GM20431 (cell line): Measurements from ENCODE around the gene TSPAN5.

ENCODE experiments used
- in situ Hi-C: fragments of 300-500 bp; cut with MseI, MboI; formaldehyde crosslinking; loops from one replicate; pipeline ENCODE4 v1.15.0; 2020; ENCODE audit warnings: low sequenced_read_pairs; ENCODE audit not compliant: unreplicated experiment

Gene TSPAN5

DNA sequence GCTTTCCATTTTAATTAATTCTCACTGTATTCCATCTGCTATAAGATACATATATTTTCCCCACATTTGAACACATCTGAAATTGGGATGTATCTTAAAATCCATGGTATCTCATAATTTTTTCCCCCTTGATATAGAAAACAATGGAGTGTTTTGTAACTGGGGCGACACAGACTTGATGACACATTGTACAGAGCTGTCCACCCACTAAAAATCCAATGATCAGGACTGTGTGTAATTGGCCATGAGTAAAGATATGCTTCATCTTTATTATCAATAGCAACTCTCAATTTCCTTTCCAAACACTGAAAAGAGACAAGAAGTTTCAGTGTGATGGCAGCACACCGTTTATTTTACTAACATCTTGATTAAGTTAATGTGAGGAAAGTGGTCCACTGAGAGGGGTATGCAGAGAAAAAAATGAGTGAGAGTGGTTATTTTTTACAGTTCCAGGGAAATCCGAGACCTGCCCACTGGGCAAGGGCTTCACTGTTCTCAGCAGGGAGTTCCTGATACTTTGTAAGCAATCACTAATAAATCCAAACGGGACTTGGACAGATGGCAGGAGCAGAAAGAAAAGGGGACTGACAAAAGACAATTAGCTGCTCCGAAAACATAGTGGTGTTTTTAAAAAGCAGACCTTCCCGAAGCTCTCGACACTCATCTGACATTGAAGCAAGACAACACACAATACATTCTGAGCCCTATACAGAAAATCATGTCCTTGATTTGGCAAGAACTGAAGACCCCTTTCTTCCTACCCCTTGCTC is 149.4 kb downstream of the TSPAN5 start:
- in situ Hi-C loops = no loop called here

DNA sequence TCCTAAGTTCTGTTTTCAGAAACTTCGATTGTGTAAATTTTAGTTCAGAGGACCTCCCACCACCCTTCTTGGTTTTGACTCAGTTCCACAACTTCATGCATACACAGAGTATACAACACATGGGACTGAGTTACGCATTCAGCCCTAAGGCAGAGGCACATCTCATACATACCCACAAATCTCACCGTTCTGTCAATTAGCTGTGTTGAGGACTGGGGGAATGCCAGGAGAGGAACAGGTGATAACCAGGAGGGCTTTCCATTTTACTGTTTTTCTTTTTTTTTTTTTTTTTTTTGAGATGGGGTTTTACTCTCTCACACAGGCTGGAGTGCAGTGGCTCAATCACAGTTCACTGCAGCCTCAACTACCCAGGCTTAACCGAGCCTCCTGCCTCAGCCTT is 150.2 kb downstream of the TSPAN5 start:
- in situ Hi-C loops = no loop called here

DNA sequence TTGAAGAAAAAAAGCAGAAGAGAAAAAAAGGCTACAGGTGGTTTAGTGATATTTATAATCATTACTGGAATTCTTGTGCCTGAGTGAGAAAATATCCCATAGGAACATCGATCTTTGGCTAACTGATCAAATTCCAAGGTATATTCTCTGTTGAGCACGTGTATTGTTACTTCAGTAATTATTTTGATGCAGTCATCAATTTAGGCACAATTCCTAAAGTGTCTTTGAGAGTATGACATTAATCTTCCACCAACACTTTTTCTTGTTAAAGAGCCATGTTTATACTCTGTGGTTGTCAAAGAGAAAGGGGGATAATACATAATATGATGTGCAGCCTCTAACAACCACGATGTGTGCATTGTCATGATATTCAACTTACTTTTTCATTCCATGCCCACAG is 151.1 kb downstream of the TSPAN5 start:
- in situ Hi-C loops = no loop called here

DNA sequence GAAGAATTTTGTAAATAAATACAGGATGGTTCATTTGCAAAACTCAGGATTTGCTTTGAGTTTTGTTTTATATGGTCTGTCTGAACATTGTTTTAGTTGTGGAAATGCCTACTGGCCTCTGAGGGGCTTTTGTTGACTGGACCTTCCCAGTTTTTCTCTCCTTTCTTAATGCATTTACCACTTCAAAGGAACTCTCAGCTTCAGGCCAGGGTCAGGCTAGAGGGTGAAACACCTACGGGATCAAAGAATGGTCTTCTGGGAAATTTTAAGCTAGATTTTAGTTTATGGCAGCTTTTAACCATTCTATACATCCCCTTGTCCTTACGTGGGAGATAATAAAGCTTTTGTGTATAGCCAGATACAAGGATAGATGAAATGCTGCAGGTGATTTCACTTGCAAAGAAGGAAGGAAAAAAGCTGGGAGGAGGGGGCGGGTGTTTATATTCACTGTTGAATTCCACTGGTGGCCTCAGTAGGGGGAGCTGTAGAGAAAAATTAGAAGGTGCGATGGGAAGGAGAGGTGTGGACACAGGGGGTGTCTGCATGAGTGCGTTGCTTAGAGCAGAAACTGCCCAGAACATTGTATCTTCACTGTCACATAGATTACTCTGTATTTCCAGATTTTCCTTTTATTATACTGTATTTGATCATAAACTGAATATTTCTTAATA is 151.8 kb downstream of the TSPAN5 start:
- in situ Hi-C loops = no loop called here

DNA sequence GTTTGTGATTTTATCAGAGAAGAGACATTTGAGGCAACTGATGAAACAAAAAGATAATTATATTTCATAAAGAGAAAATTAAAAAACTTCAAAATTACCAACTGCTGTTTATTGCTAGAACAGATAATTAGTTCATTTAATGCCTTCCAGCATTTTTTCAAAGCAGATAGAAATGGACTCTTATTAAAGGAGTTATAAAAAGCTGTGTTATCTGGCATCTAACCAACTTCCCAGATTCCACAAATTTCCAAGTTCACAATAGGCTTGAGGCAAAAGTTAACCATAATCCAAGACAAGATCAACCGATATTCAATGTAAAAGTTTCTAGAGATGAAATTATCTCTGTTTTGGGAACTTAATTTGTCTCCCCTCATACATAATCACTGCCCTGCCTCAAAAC is 152.4 kb downstream of the TSPAN5 start:
- in situ Hi-C loops = no loop called here

DNA sequence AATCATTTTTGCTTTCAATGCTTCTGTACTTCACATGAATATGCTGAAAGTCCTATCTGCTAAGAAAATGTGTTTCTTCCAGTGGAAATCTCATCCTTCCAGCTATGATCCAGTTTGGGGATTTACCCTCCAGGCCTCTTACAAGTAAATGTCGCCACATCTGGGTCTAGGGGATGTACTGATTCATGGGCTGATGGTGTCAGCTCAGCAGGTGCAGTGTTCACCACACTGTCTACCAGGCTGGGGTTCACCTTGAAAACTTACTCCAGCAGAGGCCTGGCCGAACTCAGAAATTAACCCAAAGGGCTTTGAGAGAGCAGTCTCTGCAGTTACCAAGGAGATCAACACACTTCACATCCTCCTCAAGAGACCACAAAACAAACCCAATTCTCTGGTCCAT is 154.3 kb downstream of the TSPAN5 start:
- in situ Hi-C loops = no loop called here

DNA sequence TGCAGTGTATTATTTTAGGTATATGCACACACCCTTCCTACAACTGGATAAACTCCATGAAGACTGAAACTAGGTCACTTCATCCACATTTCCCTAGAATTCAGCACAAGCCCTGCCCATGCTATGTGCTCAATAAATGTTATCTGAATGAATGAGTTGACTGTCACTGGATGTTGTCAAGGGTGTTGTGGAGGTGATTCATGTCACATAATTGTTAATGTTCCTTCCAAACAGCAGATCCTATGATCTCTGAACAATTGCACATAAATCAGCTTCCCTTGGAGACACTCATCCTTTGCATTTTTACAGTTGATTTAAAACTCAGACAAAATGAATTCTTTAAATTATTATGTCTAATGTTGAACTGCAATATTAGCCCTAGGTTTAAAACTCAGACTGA is 154.7 kb downstream of the TSPAN5 start:
- in situ Hi-C loops = no loop called here

DNA sequence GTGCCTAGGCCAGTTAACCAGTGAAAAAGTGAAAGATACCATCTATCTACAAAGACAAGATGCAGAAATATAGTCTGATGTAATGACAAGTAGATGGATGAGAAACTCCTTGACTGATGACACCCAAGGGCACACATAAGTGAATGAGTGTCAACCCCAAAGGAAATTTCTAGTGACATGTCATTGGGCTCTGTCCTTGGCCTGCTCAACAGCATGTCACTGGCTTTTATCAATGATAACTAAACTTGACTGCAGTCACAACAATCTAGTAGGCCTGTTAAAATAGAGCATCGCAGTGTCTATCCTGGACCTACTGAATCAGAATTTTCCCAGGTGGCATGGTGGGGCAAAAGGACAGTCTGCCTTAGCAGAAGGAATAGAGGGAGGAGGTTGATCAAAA is 155.8 kb downstream of the TSPAN5 start:
- in situ Hi-C loops = no loop called here

DNA sequence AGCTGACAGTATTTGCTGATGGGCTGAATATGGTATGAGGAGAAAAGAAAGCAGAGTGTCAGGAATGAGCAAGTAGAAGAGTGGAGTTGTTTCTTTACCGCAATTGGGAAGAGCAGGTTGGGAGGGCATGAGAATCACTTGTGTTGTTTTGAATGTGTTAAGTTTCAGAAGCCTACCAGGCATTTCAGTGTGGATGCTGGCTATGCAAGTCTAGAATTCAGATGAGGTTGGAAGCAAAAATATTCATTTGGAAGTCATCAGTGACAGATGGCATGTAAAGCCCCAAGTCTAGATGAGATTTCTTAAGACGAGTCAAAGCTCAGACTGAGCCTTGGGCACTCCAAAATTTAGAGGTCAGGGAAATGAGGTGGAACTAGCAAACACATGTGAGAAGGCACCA is 156.4 kb downstream of the TSPAN5 start:
- in situ Hi-C loops = no loop called here

DNA sequence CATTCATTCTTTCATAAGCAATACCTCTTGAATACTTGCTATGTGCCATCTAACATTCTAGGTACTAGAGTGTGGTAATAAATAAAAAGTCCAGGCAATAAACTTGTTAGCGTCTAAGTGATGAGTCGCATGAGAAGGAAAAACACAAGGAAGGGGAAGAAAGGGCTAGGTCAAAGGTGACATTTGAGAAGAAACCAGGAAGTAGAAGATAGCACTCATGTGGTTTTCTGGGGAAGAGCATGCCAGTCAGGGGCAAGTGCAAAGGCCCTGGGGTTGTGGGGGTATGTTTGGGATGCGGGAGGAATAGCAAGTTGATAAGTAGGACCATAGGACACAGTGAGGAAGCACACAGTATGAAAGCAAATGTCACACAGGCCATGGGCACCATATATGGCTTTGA is 157.0 kb downstream of the TSPAN5 start:
- in situ Hi-C loops = no loop called here

DNA sequence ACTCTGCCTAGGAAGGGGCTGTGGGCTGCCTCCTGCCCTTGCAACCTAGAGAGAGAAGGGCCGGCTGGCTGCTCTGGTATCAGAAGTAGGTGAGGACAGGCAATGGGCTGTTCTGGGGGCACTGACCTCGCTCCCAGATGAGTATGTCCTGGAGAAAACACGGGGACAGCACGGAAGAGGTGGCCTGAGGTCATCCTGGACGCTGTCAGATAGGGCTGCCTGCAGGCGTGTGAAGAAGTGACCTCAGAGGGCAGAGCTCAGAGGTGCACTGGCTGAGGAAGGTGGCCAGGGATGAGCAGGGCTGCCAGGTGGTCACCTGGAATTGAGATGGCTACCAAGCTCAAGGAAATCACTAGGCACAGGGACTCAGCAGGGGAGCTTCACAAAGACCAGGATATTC is 159.6 kb downstream of the TSPAN5 start:
- in situ Hi-C loops = no loop called here

DNA sequence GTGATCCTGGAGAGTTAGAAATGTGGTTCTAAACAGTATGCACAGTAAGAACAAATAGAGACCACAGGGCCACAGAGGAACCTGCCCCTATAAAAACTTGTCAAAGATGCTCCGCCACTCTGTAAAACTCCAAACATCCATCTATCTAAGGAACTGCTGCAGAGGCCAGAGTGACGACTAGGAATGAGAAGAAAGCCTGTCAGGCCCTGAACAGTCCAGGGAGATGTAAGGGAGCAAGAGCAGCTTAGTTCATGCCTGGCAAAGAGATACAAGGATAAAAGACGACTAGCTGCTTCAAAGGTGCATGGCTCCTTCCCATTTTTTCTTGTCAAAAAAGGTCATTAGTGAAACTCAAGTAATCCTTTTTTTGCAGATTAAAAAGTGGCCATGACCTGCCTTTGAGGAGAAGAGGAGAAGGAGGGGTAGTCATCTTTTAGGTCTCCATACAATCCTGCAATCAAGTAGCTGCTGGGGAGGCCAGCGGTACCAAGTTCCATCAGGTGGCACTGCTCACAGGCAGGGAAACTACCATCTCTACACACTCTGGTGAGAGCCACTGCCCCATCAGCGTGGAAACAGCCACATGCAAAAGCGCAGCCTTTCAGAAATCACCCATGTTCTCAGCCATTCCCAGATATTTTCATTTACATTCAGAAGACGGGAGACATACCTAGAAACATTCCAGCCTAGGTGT is 162.1 kb downstream of the TSPAN5 start:
- in situ Hi-C loops = no loop called here

DNA sequence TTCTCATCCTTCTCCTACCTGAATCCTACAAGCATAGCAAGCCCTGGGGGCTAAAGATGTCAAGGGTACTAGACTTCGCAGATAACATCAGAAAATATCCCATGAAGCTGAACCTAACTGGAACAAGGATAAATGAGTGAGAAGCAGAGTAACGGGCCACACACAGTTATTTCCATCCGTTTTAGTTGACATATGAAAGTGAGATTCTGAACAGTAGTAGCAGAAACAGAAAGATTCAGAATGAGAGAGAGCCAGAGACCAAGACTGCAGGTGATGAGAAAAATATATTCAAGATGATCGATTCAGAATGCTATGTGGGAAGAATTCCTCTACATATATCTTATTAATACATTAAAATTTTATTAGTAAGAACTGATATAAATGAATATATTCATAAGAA is 165.1 kb downstream of the TSPAN5 start:
- in situ Hi-C loops = no loop called here

DNA sequence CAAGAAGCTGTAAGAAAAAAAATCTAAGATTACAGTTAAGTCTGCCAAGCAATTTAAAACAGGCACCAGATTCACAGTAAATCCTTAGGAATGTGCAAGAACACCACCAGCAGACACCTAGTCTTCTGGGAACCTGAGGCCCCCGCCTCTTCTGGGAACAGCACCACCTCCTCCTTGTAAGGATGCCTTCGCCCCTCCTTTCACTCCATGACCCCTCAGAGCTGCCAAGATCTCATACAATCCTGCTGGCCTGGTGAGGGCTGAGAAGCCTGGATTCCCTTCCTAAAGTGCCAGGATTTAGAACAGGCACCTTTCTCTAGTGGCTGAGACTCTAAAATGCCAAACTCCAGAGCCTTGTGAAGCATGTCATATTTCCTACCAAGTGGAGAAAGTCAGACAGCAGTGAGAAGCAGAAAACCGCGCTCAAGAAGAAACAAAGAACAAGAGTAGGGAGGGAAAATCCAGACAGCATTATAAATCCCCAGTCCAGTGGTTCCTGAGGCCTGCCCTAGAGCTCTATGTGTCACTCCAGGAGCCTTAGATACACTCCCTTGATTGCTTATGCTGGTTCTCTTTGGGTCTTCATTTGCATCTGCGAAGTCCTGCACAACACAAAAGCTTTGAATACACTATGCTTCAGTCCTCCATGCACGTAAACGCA is 166.4 kb downstream of the TSPAN5 start:
- in situ Hi-C loops = no loop called here

DNA sequence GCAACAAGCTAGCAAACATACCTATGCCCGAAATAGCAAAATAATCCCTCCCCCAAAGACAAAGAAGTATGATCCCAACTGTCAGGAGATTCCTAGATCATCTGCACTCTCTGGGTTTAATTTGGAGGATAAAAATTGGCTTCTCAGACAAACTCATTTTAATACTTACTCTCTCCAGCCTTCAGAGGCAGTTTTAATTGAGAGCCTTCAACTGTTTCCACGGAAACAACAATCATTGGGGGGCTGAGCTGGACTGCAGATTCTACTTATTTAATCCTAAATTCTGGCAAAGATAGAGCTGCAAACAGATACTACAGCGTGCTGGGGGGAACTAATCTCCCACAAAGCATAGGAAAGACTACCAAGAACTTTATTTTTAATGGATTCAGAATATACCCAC is 168.2 kb downstream of the TSPAN5 start:
- in situ Hi-C loops = no loop called here

DNA sequence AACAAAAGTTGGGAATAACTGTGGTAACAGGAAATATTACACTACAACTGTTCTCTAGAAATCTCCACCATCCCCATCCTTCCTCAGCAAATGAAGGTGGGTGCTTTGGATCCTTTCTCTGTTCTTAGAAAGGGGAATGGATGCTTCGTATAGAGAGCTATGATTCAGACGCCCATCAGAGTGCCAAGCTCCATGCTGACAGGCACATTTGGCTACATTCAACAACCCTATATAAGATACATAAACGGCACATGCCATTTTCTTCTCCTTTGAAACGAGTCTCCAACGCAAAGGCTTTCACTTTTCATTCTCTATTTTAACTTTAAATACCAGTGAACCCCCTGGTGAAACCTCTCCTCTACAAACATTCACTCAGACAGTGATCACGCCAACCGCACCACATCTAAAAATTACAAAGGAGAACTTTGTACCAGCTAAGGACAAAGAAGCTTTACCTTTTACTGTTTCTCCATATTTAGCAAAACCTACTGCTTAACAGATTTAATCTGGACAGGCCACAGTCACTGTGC is 172.5 kb downstream of the TSPAN5 start:
- in situ Hi-C loops = no loop called here

DNA sequence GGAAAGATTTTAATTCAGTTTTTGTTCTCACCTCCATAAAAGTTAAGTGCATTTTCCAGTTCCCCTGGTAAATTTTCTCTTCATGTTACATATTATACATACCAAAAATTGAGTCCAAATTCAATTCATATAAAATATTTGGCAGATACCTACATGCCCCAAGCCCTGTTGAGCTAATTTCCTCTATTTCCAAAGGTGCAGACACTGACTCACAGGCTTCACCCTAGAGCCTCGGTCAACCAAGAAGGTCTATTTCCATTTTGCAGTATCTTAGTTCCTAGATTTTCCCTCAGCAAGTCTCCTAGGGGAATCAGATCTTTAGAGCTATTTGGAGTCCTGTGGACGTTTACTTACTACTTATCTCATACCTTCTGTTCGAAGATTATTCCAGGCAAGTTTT is 174.4 kb downstream of the TSPAN5 start:
- in situ Hi-C loops = no loop called here

DNA sequence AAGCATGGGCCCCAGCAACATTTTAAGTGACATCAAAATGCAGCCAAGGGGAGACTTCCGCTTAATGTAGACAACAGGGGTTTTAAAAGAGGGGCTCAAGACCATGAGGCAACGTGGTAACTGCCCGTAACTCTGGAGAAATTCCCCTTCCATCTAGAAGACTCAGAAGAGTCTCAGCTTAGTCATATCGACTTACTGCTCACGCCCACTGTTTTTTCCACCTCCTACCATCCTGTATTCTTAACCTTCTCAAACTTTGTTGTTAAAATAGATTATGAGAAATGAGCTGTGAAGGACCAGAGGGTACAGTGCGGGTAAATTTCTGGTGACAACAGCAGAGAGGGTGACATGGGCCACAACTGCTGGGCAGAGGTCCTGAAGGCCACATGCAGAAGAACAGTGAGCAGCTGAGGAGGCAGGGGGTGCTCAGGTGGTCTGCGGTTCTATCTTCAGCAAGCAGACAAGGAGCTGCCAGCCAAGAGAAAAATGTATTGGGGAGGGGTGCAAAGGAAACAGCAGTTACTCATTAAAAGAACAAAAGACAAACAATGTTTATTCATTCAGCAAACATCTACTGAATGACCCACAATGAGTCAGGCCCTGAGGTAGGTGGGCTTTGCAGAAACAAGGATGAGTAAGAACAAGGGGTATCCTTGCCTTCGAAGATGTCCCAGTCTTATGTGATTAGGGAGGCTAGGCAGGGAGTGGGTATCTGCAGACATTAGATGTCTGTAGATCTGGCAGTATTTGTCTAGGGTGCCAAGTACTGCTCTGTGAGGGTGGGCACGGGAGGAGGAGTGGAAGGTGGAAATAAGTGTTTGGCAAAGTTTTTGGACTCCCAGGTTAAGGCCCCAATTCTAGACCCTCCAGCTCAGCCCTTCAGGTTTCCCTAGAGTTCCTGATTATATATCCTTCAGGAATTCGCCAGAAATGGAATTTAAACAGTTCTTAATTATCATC is 175.3 kb downstream of the TSPAN5 start:
- in situ Hi-C loops = no loop called here

DNA sequence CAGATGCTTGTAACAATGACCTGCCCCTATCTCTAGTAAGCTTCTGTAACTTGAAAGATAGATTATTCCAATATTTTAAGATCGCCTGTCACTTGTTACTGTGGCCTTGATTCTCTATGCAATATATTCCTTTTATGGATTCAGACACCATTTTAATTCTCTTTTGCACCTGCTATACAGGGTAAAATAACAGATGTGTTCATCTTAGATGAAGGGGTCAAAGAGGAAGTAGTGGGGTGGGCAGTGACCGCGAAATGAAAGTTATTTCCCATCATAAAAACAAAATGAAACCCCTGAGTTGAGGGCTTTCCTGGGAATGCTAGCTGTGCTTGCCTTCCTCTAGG is 175.9 kb downstream of the TSPAN5 start:
- in situ Hi-C loops = no loop called here

DNA sequence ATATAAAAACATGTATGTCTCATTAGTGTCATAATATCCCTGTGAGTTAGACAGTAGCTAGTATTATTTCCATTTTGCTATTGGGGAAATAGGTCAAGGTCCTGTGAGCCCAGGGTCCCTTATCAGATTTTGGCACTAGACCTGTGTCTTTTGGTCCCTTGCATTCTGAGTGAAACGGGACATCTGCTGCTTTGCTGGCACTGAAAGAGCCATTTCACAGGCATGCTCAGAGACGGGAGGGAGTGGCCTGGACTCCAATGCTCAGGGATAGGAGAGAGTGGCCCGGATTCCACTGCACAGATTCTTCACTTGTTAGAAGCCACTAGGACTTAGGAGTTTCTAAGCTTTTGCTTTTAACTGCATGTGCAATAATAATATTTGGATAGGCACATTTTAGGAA is 177.2 kb downstream of the TSPAN5 start:
- in situ Hi-C loops = no loop called here
